Measurements from ENCODE around the gene SLC16A7.

The SLC16A7 gene

GRCh38 chr12:59780605-59781135 is 184.8 kb downstream of the SLC16A7 start:
- no peak overlapping the region for H3K27ac ChIP-seq (ENCODE audit: low read depth, low read length)
- no peaks in the 10 kb centered on the region for H3K9me3 ChIP-seq (ENCODE audit: control insufficient read depth, insufficient read depth, low read length)

GRCh38 chr12:59787610-59788009 is 191.8 kb downstream of the SLC16A7 start:
- Histone ChIP-seq H3K27me3 (ENCODE audit: control insufficient read depth, insufficient read depth, low read length) (no peaks in the 10 kb centered on the region), H3K36me3 (ENCODE audit: control insufficient read depth, insufficient read depth, low read length) (no peaks in the 10 kb centered on the region), H3K4me1 (ENCODE audit: control insufficient read depth, insufficient read depth, low read length) (no peaks in the 10 kb centered on the region), H3K9me3 (ENCODE audit: control insufficient read depth, insufficient read depth, low read length) (no peaks in the 10 kb centered on the region), H3K27ac (ENCODE audit: low read depth, low read length) (no peak overlapping the region), H3K4me3 (ENCODE audit: low read depth, low read length) (no peak overlapping the region), H3K9ac (ENCODE audit: low read depth, low read length) (no peak overlapping the region)

More at GRCh38 chr12:59780605-59781135, 184.8 kb downstream of the SLC16A7 start:
- no peak overlapping the region for H3K4me3 ChIP-seq (ENCODE audit: low read depth, low read length)
- H3K4me1 ChIP-seq (ENCODE audit: control insufficient read depth, insufficient read depth, low read length): no peaks in the 10 kb centered on the region
- no peaks in the 10 kb centered on the region for H3K36me3 ChIP-seq (ENCODE audit: control insufficient read depth, insufficient read depth, low read length)
- H3K9ac ChIP-seq (ENCODE audit: low read depth, low read length): no peak overlapping the region
- no peaks in the 10 kb centered on the region for H3K27me3 ChIP-seq (ENCODE audit: control insufficient read depth, insufficient read depth, low read length)

- Histone ChIP-seq H3K4me3 (ENCODE audit: low read depth, low read length) (no peak overlapping the region), H3K9me3 (ENCODE audit: control insufficient read depth, insufficient read depth, low read length) (no peaks in the 10 kb centered on the region), H3K27me3 (ENCODE audit: control insufficient read depth, insufficient read depth, low read length) (no peaks in the 10 kb centered on the region), H3K9ac (ENCODE audit: low read depth, low read length) (no peak overlapping the region), H3K27ac (ENCODE audit: low read depth, low read length) (no peak overlapping the region), H3K4me1 (ENCODE audit: control insufficient read depth, insufficient read depth, low read length) (no peaks in the 10 kb centered on the region), H3K36me3 (ENCODE audit: control insufficient read depth, insufficient read depth, low read length) (no peaks in the 10 kb centered on the region)
Observed at GRCh38 chr12:59792647-59793046, 196.8 kb downstream of the SLC16A7 start.

- Histone ChIP-seq H3K9me3 (ENCODE audit: control insufficient read depth, insufficient read depth, low read length) (no peaks in the 10 kb centered on the region), H3K27me3 (ENCODE audit: control insufficient read depth, insufficient read depth, low read length) (no peaks in the 10 kb centered on the region), H3K36me3 (ENCODE audit: control insufficient read depth, insufficient read depth, low read length) (no peaks in the 10 kb centered on the region), H3K9ac (ENCODE audit: low read depth, low read length) (no peak overlapping the region), H3K4me1 (ENCODE audit: control insufficient read depth, insufficient read depth, low read length) (0 out of 2 replicates have a peak, but pooled peaks cover 4% of the 10 kb centered on the region), H3K27ac (ENCODE audit: low read depth, low read length) (no peak overlapping the region), H3K4me3 (ENCODE audit: low read depth, low read length) (no peak overlapping the region)
Observed at GRCh38 chr12:59803735-59804134, 207.9 kb downstream of the SLC16A7 start.

GRCh38 chr12:59808317-59808910 is 212.6 kb downstream of the SLC16A7 start:
- 0 out of 2 replicates have a peak, but pooled peaks cover 3% of the 10 kb centered on the region for H3K4me1 ChIP-seq (ENCODE audit: control insufficient read depth, insufficient read depth, low read length)
- H3K36me3 ChIP-seq (ENCODE audit: control insufficient read depth, insufficient read depth, low read length): no peaks in the 10 kb centered on the region
- no peak overlapping the region for H3K4me3 ChIP-seq (ENCODE audit: low read depth, low read length)
- H3K27ac ChIP-seq (ENCODE audit: low read depth, low read length): no peak overlapping the region
- H3K9ac ChIP-seq (ENCODE audit: low read depth, low read length): no peak overlapping the region
- H3K27me3 ChIP-seq (ENCODE audit: control insufficient read depth, insufficient read depth, low read length): no peaks in the 10 kb centered on the region
- no peaks in the 10 kb centered on the region for H3K9me3 ChIP-seq (ENCODE audit: control insufficient read depth, insufficient read depth, low read length)

- Histone ChIP-seq H3K9me3 (ENCODE audit: control insufficient read depth, insufficient read depth, low read length) (no peaks in the 10 kb centered on the region; the same call in 1 of the 2 replicates), H3K36me3 (ENCODE audit: control insufficient read depth, insufficient read depth, low read length) (no peaks in the 10 kb centered on the region), H3K27ac (ENCODE audit: low read depth, low read length) (no peak overlapping the region), H3K9ac (ENCODE audit: low read depth, low read length) (no peak overlapping the region), H3K4me1 (ENCODE audit: control insufficient read depth, insufficient read depth, low read length) (no peaks in the 10 kb centered on the region), H3K27me3 (ENCODE audit: control insufficient read depth, insufficient read depth, low read length) (no peaks in the 10 kb centered on the region), H3K4me3 (ENCODE audit: low read depth, low read length) (no peak overlapping the region)
Observed at GRCh38 chr12:59811991-59812390, 216.2 kb downstream of the SLC16A7 start.

GRCh38 chr12:59812716-59813115 is 216.9 kb downstream of the SLC16A7 start:
- no peak overlapping the region for H3K4me3 ChIP-seq (ENCODE audit: low read depth, low read length)
- H3K27me3 ChIP-seq (ENCODE audit: control insufficient read depth, insufficient read depth, low read length): no peaks in the 10 kb centered on the region
- H3K27ac ChIP-seq (ENCODE audit: low read depth, low read length): no peak overlapping the region

GRCh38 chr12:59820594-59821011 is 224.8 kb downstream of the SLC16A7 start:
- Histone ChIP-seq H3K27ac (ENCODE audit: low read depth, low read length) (no peak overlapping the region), H3K9ac (ENCODE audit: low read depth, low read length) (no peak overlapping the region), H3K9me3 (ENCODE audit: control insufficient read depth, insufficient read depth, low read length) (peaks cover 3% of the 10 kb centered on the region; the same call in 1 of the 2 replicates), H3K4me1 (ENCODE audit: control insufficient read depth, insufficient read depth, low read length) (no peaks in the 10 kb centered on the region), H3K36me3 (ENCODE audit: control insufficient read depth, insufficient read depth, low read length) (no peaks in the 10 kb centered on the region), H3K4me3 (ENCODE audit: low read depth, low read length) (no peak overlapping the region), H3K27me3 (ENCODE audit: control insufficient read depth, insufficient read depth, low read length) (no peaks in the 10 kb centered on the region)

More at GRCh38 chr12:59812716-59813115, 216.9 kb downstream of the SLC16A7 start:
- peaks cover 2% of the 10 kb centered on the region; the same call in 1 of the 2 replicates for H3K9me3 ChIP-seq (ENCODE audit: control insufficient read depth, insufficient read depth, low read length)
- no peaks in the 10 kb centered on the region for H3K36me3 ChIP-seq (ENCODE audit: control insufficient read depth, insufficient read depth, low read length)
- H3K9ac ChIP-seq (ENCODE audit: low read depth, low read length): no peak overlapping the region
- H3K4me1 ChIP-seq (ENCODE audit: control insufficient read depth, insufficient read depth, low read length): no peaks in the 10 kb centered on the region

GRCh38 chr12:59823567-59823966 is 227.7 kb downstream of the SLC16A7 start:
- Histone ChIP-seq H3K4me3 (ENCODE audit: low read depth, low read length) (no peak overlapping the region), H3K36me3 (ENCODE audit: control insufficient read depth, insufficient read depth, low read length) (no peaks in the 10 kb centered on the region), H3K4me1 (ENCODE audit: control insufficient read depth, insufficient read depth, low read length) (no peaks in the 10 kb centered on the region), H3K9ac (ENCODE audit: low read depth, low read length) (no peak overlapping the region), H3K27ac (ENCODE audit: low read depth, low read length) (no peak overlapping the region), H3K27me3 (ENCODE audit: control insufficient read depth, insufficient read depth, low read length) (no peaks in the 10 kb centered on the region), H3K9me3 (ENCODE audit: control insufficient read depth, insufficient read depth, low read length) (no peaks in the 10 kb centered on the region)

GRCh38 chr12:59827767-59828166 is 231.9 kb downstream of the SLC16A7 start:
- Histone ChIP-seq H3K4me3 (ENCODE audit: low read depth, low read length) (no peak overlapping the region), H3K9me3 (ENCODE audit: control insufficient read depth, insufficient read depth, low read length) (no peaks in the 10 kb centered on the region), H3K27ac (ENCODE audit: low read depth, low read length) (no peak overlapping the region), H3K4me1 (ENCODE audit: control insufficient read depth, insufficient read depth, low read length) (no peaks in the 10 kb centered on the region), H3K36me3 (ENCODE audit: control insufficient read depth, insufficient read depth, low read length) (no peaks in the 10 kb centered on the region), H3K27me3 (ENCODE audit: control insufficient read depth, insufficient read depth, low read length) (no peaks in the 10 kb centered on the region), H3K9ac (ENCODE audit: low read depth, low read length) (no peak overlapping the region)

- Histone ChIP-seq H3K4me1 (ENCODE audit: control insufficient read depth, insufficient read depth, low read length) (peaks cover under 1% of the 10 kb centered on the region; the same call in 1 of the 2 replicates), H3K27ac (ENCODE audit: low read depth, low read length) (no peak overlapping the region), H3K36me3 (ENCODE audit: control insufficient read depth, insufficient read depth, low read length) (no peaks in the 10 kb centered on the region), H3K9ac (ENCODE audit: low read depth, low read length) (no peak overlapping the region), H3K4me3 (ENCODE audit: low read depth, low read length) (no peak overlapping the region), H3K27me3 (ENCODE audit: control insufficient read depth, insufficient read depth, low read length) (no peaks in the 10 kb centered on the region), H3K9me3 (ENCODE audit: control insufficient read depth, insufficient read depth, low read length) (no peaks in the 10 kb centered on the region)
Observed at GRCh38 chr12:59828521-59828920, 232.7 kb downstream of the SLC16A7 start.

Measured in HUES48 (cell line).